Mammary epithelial cell (primary cell): Measurements from ENCODE around the gene MAP7.

Experiments used
- CTCF ChIP-seq, 2 donors: IDR thresholded peaks in 1 of 2; conservative IDR thresholded peaks in 1 of 2; 2 replicates each; pipeline ENCODE4 v1.5.1; 2011 to 2012; ENCODE audit warnings: inconsistent platforms in 2 of 2, low read length in 2 of 2, mild to moderate bottlenecking in 2 of 2, control low read depth in 1 of 2, low read depth in 1 of 2; ENCODE audit not compliant: insufficient read depth in 1 of 2; ENCODE audit errors: extremely low read depth in 1 of 2
- EZH2 ChIP-seq: IDR thresholded peaks from 2 replicates; pipeline ENCODE4 v1.6.1; 2012; ENCODE audit warnings: low read length, inconsistent platforms, borderline replicate concordance

GRCh38 chr6:136334465-136334846 lies 215.8 kb downstream of the MAP7 start:
- no peak for TF ChIP-seq CTCF (conservative IDR thresholded peaks at IDR 0.05 in 1 of 2, IDR thresholded peaks at IDR 0.05 in 1 of 2; ENCODE audit: extremely low read depth in 1 of 2, insufficient read depth in 1 of 2, low read depth in 1 of 2, low read length in 2 of 2)
- TF ChIP-seq EZH2, result no peak
